Measurements from ENCODE around the gene CTNNAL1. TPM values are rescaled to one million over a fixed set of nuclear protein-coding genes. Genes with fewer than 3 reads are reported as not detected.

The CTNNAL1 gene
- polyA plus RNA-seq, 4 donors, result 53.5 to 75.1 (median 63.9) TPM

- DNase-seq (ENCODE audit: low read depth in 4 of 4, low spot score in 2 of 4), result no peak
These were observed 15.2 kb upstream of the CTNNAL1 start for GRCh38 chr9:109028457-109028856.

- no peak for DNase-seq (ENCODE audit: low read depth in 4 of 4, low spot score in 2 of 4)
These were observed 13.9 kb upstream of the CTNNAL1 start for GRCh38 chr9:109027176-109027575.

GRCh38 chr9:109026306-109026705 lies 13.0 kb upstream of the CTNNAL1 start:
- DNase-seq (ENCODE audit: low read depth in 4 of 4, low spot score in 2 of 4), result no peak

GRCh38 chr9:109022873-109023272 lies 9.6 kb upstream of the CTNNAL1 start:
- DNase-seq (ENCODE audit: low read depth in 4 of 4, low spot score in 2 of 4), result no peak

- DNase-seq (ENCODE audit: low read depth in 4 of 4, low spot score in 2 of 4), result no peak
These were observed 7.5 kb upstream of the CTNNAL1 start for GRCh38 chr9:109020581-109021511.

GRCh38 chr9:109020113-109020512 lies 6.8 kb upstream of the CTNNAL1 start:
- DNase-seq (ENCODE audit: low read depth in 4 of 4, low spot score in 2 of 4), result no peak

GRCh38 chr9:109019420-109019819 lies 6.1 kb upstream of the CTNNAL1 start:
- DNase-seq (ENCODE audit: low read depth in 4 of 4, low spot score in 2 of 4), result no peak

GRCh38 chr9:109017493-109017892 lies 4.2 kb upstream of the CTNNAL1 start:
- DNase-seq (ENCODE audit: low read depth in 4 of 4, low spot score in 2 of 4), result no peak

- DNase-seq (ENCODE audit: low read depth in 4 of 4, low spot score in 2 of 4), result no peak
These were observed 3.8 kb upstream of the CTNNAL1 start for GRCh38 chr9:109017061-109017460.

- no peak for DNase-seq (ENCODE audit: low read depth in 4 of 4, low spot score in 2 of 4)
These were observed 2.8 kb upstream of the CTNNAL1 start for GRCh38 chr9:109016132-109016531.

GRCh38 chr9:109014608-109015280 lies 1.4 kb upstream of the CTNNAL1 start:
- DNase-seq (ENCODE audit: low read depth in 4 of 4, low spot score in 2 of 4), result no peak

- DNase-seq (ENCODE audit: low read depth in 4 of 4, low spot score in 2 of 4), result peak in 2 of 4 donors; percentile 79 to 87
These were observed 644 bp upstream of the CTNNAL1 start for GRCh38 chr9:109013679-109014607.

GRCh38 chr9:109012009-109012875 lies 1.1 kb downstream of the CTNNAL1 start:
- peak in 1 of 4 donors; percentile 44 for DNase-seq (ENCODE audit: low read depth in 4 of 4, low spot score in 2 of 4)

GRCh38 chr9:109011231-109011671 lies 2.0 kb downstream of the CTNNAL1 start:
- no peak for DNase-seq (ENCODE audit: low read depth in 4 of 4, low spot score in 2 of 4)

- no peak for DNase-seq (ENCODE audit: low read depth in 4 of 4, low spot score in 2 of 4)
These were observed 2.6 kb downstream of the CTNNAL1 start for GRCh38 chr9:109010746-109011145.

GRCh38 chr9:109005678-109006077 lies 7.6 kb downstream of the CTNNAL1 start:
- no peak for DNase-seq (ENCODE audit: low read depth in 4 of 4, low spot score in 2 of 4)

- no peak for DNase-seq (ENCODE audit: low read depth in 4 of 4, low spot score in 2 of 4)
These were observed 10.2 kb downstream of the CTNNAL1 start for GRCh38 chr9:109003116-109003515.

GRCh38 chr9:109002141-109002540 lies 11.2 kb downstream of the CTNNAL1 start:
- no peak for DNase-seq (ENCODE audit: low read depth in 4 of 4, low spot score in 2 of 4)

GRCh38 chr9:109001275-109001676 lies 12.0 kb downstream of the CTNNAL1 start:
- DNase-seq (ENCODE audit: low read depth in 4 of 4, low spot score in 2 of 4), result no peak

GRCh38 chr9:108997112-108997511 lies 16.2 kb downstream of the CTNNAL1 start:
- no peak for DNase-seq (ENCODE audit: low read depth in 4 of 4, low spot score in 2 of 4)
